ENCODE measurements around the gene CCDC27.

Gene CCDC27

GRCh38 chr1:3759796-3760195 lies 7.5 kb downstream of the CCDC27 start:
- DNase-seq (ENCODE audit: low read depth): no peak

DNA sequence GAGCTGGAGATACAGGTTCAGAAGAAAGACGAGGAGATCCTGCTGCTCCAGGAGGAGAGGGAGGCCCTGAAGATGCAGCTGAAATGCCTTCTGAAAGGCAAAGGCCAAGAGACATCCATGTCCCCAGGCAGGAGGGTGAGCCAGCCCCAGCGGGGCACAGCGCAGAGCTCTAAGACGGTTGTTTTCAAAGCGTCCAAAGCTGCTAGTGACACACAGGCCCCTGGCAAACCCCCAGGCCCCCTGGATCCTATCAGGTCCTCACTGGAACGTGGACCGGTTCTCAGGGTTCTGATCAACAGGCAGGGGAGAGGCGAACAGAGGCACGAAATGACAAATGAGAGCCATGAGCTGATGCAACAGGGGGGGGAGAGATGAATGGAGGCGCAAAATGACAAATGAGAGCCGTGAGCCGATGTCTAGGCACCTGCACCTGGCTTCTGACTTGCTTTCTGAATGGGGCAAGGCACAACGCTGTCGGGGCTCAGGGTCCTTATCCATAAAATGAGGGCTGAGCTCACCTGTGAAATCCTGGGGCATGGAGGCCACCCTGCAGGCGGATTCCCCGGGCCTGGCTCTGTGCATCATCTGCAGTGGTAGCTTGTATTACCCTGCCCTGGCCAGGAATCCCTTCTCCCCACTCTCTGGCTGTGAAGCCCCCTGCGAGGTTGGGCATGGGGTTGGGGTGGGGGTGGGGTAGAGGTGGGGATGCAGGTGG lies 9.2 kb downstream of the CCDC27 start:
- DNase-seq (ENCODE audit: low read depth): no peak

GRCh38 chr1:3762151-3762872 lies 10.1 kb downstream of the CCDC27 start:
- DNase-seq (ENCODE audit: low read depth): no peak

- DNase-seq (ENCODE audit: low read depth): no peak
Measured at GRCh38 chr1:3762873-3763228, 10.6 kb downstream of the CCDC27 start.

DNA sequence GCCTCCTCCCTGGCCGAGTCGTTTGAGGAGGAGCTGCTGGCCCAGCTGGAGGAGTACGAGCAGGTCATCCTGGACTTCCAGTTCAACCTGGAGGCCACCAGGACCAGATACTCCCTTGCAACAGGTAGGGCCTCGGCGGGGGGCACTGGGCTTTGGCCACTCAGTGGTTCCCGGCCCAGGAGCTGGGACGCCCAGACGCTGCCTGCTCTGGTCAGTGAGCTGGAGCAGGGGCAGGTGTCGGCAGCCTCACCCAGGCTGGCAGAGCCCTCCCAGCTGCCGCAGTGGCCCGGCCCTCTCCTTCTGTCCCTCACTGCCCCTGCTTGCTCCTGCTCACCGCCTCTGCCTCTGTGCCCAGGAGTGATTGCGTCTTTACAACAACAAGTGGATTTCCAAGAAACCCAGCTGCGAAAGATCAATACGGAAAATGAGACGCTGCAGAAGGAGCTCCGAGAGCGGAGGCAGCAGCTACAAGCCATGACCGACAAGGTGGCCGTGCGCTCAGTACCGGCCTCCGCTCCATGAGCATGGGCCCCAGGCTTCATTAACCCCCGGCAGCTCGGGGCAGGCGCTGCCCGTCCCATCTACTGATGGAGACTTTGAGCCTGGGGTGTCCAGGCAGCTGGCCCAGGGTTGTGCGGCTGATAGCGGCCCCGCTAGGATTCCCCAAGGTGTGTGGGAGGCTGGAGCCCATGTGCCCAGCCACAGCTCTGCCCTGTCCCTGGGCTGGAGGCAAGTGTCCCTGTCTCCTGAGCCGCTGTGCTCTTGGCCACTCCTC lies 11.3 kb downstream of the CCDC27 start:
- DNase-seq (ENCODE audit: low read depth): no peak

DNA sequence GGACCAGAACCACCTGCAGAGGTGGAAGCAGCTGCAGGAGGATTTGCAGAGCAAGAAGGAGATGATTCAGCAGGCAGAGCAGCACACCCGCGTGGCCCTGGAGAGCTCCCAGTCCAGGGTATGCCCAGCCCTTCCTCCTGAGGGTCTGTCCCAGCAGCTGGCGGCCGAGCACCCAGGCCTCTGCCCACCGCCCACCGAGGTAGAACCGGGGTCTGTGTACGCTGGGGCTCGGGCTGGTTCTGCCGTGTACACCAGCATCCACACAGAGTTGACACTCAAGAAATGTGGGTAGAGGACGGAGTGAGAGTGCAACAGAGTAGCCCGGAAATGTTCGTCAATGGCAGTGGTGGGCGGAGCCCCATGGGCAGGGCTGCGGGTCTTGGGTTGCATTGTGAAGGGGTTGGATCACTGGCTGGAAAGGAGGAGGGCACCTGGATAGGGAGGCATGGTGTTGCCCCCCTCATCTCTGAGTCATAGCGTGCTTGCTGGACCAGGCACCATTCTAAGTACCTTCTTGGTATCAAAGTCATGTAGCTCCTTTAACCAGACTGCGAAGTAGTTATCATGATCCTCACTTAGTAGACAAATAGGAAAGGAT lies 15.2 kb downstream of the CCDC27 start:
- DNase-seq (ENCODE audit: low read depth): no peak

DNA sequence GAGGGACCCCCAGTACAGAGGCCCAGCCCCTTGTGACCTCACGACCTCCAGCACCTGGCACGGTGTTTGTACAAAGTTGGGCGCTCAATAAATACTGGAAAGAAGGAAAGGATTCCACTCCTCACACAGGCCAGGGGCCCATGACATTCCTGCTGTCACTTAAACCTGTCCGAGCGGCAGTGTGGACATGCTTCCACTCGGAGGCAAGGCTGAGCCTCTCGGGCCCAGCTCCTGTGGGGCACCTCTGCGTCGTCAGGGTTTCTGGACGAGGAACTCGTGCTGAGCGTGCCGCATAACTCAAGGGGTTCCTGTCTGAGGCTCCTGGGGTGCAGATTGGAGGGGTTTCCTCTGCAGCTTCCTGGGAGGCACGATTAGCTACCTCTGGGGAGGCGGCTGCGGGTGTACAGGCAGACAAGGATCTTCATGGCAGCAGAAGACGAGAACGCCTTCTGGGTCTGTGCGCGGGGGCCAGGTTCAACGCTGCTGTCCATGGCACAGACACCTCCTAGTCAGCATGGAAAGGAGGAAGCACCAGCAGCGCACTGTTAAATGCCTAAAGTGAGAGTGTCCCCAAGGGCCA lies 16.7 kb downstream of the CCDC27 start:
- no peak for DNase-seq (ENCODE audit: low read depth)

DNA sequence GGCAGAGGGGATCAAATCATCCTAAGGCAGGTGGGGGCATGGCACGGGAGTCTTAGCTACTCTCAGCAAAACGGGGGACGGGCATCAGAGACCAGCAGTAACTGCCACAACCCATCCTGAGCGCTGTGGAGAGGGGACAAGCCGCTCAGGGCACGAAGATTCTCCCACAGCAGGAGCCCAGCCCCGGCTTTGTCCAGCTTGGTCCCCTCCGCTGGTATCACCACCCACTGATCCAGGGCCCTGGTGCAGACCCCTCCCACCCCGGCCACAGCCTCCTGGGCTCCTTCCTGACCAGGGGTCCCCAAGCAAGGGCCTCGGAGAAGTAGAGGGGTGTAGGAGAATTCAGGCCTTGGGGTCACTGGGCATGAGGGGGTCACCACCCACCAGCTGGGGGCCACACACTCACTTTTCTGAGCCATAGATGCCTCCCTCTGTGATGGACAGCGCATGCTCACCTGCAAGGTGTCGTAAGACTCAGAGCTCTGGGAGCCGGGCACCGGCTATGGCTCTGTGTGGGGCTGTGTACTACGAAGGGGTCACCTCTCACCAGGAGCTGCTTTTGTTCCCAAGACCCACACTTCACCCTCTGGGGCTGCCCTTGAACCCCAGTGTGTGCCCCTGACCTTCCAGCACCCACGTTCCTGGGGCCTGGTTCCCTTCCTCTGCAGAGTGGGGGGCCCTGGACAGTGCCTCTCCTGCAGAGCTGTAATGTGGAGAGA lies 18.0 kb downstream of the CCDC27 start:
- no peak for DNase-seq (ENCODE audit: low read depth)

DNA sequence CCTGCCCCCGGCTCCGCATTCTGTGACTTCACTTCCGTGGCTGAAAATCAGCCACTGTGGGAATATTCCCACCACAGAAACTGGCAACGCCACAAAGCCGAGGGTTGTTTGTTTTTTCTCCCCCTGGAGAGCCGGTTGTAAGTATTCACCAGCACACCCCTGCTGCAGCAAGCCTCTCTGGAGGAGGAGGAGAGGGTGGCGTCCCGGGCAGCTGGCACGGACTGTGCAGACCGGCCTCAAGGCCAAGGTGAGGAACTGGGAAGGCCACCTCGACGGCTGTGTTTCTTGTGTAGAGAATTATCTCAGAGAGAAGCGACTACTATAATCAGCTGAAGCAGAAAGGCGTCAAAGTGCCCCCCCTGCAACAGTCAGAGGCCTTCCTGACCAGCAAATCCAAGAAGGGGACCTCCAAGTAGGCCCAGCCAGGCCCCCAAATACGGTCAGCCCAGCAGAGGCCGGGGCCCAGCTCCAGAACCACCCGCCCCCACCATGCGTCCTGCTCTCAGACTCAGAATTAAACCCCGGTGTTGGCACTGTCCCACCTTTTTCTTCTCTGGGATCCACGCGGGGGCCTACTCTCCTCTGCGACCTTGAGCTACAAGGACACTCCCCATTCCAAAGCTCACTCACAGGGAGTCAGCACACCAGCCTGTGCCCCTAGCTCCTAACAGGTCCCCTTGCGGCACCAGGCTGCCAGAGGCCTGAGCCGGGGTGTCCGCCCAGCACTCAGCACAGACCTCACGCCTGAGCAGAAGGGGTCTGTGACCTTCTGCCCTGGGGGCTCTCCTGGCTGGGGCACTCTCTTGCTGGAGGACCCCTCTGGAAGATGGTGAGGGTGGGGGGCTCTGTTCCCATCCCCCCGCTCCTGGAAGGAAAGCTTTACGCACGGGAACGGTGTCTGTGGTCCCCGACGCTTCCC lies 19.1 kb downstream of the CCDC27 start:
- no peak for DNase-seq (ENCODE audit: low read depth)

DNA sequence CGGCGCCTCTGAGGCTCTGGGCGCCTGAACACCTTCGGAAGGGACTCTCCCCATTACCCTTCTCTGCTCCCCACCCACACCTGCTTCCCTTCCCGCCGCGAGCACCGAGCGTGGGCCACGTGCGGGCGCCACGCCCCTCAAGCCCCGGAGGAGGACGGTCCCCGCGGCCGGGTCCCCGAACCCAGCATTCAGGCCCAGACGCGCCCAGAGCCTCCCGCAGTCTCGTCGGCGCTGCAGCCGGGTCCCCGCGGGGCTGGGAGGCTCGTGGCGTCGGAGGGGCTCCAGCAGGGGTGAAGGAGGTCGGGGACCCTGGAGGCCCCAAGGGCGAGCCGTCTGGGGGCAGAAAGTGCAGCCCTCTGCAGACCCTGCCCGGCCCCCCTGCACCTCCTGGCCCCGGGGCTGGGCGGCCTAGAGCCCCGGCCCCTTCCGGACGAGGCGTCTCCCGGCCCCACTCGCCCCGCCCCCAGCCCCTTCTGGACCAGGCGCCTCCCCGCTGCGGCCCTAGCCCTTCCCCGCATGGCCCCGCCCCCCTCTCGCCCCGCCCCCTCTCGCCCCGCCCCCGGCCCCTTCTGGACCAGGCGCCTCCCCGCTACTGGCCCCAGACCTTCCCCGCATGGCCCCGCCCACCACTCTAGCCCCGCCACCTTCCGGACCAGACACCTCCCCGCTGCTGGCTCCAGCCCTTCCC lies 19.9 kb downstream of the CCDC27 start:
- peak; percentile 66 for DNase-seq (ENCODE audit: low read depth)

DNA sequence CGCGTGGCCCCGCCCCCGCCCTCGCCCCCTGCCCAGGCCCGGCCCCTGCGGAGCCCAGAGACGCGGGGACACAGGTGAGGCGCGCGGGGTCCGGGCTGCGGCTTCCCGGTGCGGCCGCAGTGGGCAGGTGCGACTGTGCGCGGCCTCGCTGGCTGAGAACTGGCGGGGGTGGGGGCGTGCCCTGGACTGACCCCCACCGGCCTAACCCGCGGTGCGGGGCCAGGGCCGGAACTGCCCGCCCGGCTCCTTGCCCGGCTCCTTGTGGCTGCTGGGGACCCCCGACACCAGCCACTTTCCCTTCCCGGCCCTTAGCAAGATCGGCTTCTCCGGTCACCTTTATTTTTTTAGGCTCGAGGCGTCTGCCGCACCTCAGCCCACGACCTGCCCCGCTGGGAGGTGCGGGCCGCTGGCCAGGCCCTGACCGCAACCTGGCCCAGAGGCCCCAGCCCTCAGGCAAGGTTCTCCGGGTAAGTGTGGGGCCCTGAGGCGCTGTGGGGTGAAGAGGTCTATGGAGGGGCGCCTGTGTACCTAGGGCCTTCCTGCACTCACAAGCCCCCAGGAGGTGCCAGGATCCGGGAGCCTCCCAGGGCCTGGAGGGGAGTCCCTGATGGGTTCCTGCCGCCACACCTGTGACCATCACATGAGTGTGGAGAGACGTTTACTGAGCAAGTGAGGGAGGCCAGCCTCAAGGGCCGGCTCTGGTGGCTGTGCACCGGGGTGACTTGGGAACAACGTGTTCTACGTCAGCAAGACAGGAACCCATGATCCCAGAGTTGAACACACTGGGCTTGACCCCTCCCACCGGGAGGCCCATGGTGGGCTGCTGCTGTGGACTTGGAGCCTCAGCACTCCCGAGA lies 20.7 kb downstream of the CCDC27 start, which contains the start of gene SMIM1:
Gene SMIM1, plus strand, starts transcription at position 35 of the 857 bp plus-strand sequence. CDS start 2,625 bp downstream, outside the sequence.
- no peak for DNase-seq (ENCODE audit: low read depth)

DNA sequence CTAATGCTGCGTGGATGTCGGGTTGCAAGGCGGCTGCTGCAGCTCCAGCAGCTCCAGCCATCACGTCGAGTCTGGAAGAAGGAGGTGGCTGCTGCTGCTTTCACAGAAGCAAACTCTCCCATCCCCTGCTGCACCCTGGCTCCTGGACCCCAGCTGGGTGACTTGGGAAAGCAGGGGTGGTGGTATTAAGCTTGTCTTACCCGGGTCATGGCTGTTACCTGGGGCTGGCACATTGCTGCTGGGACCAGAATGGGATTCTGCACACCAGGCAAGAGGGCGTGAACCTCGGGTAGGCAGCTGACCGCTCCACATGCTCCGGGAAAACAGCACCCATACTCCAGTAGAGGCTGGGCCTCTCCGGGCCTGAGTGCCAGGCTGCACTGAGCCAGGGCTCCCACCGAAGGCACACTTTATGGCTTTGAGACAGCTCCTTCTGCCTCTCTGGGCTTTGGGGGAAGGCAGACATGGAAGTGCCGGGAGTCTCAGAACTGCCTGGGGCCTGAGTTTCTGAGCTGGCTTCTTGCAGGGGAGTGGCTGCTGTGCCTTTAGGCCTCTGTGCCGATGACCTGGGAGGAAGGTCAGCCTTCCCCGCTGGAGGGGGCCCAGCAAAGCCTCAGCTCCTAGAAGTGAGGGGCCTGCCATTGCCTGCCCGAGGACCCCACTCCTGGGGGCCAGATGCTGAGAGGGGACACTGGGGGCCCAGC lies 21.5 kb downstream of the CCDC27 start:
- DNase-seq (ENCODE audit: low read depth): no peak

- DNase-seq (ENCODE audit: low read depth): no peak
Measured at GRCh38 chr1:3774276-3774945, 22.2 kb downstream of the CCDC27 start.

- no peak for DNase-seq (ENCODE audit: low read depth)
Measured at GRCh38 chr1:3774946-3775489, 22.8 kb downstream of the CCDC27 start.

DNA sequence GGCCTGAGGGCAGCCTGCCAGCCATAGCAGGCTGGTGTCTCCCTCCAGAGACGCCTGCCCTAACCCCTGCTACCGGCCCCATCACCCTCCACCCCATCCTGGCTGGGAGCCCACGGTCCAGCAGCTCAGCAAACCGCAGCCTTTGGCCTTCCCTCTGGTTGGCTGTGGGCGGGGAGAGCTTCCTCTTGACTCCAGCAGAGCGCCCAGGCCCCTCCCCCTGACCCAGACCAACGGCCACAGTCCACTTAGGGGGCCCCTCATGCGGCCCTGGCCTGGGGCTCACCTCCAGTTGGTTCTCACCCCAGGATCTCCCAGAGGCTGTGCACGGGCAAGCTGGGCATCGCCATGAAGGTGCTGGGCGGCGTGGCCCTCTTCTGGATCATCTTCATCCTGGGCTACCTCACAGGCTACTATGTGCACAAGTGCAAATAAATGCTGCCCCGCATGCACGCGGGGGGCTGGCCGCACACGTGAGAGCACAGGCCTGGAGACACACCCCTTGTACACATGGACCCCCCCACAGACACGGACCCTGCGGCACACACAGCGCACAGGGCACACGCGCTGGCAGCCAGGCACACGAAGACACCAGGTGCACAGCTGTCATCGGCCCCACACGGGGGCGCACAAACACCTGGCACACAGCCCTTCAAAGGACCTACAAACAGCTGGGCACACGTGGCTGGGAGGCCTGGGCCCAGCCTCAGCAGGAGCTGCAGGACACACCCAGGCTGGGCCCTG lies 23.4 kb downstream of the CCDC27 start:
- DNase-seq (ENCODE audit: low read depth): peak; percentile 25

- no peak for DNase-seq (ENCODE audit: low read depth)
Measured at GRCh38 chr1:3776231-3776961, 24.1 kb downstream of the CCDC27 start.

All from stimulated activated CD8-positive, alpha-beta memory T cell treated with anti-CD3 and anti-CD28 coated beads, Interleukin-7, amount 100 ng/mL, for 24 hours (primary cell).